ENCODE data around the gene ST6GALNAC6.

- TF ChIP-seq, protein P1, sequence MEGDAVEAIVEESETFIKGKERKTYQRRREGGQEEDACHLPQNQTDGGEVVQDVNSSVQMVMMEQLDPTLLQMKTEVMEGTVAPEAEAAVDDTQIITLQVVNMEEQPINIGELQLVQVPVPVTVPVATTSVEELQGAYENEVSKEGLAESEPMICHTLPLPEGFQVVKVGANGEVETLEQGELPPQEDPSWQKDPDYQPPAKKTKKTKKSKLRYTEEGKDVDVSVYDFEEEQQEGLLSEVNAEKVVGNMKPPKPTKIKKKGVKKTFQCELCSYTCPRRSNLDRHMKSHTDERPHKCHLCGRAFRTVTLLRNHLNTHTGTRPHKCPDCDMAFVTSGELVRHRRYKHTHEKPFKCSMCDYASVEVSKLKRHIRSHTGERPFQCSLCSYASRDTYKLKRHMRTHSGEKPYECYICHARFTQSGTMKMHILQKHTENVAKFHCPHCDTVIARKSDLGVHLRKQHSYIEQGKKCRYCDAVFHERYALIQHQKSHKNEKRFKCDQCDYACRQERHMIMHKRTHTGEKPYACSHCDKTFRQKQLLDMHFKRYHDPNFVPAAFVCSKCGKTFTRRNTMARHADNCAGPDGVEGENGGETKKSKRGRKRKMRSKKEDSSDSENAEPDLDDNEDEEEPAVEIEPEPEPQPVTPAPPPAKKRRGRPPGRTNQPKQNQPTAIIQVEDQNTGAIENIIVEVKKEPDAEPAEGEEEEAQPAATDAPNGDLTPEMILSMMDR (IDR thresholded peaks at IDR 0.05): no peak
- TF ChIP-seq EZH2 (IDR thresholded peaks at IDR 0.05): no peak
- TF ChIP-seq EZH2phosphoT487 (IDR thresholded peaks at IDR 0.05): no peak
Observed at GRCh38 chr9:127854184-127854806, 45.1 kb downstream of the ST6GALNAC6 start, which contains the start of gene ENG.

Measured in neural progenitor cell (in vitro differentiated cells).